Bronchial epithelial cell (primary cell): ENCODE results near the gene TLE5. TPM values are rescaled to one million over a fixed set of nuclear protein-coding genes. Genes with fewer than 3 reads are reported as not detected.

Experiments
- DNase-seq: peaks from one replicate; pipeline ENCODE4 v3.0.0-alpha.2; 2010; ENCODE audit warnings: low read depth
- FAIRE-seq: peaks from 2 replicates; lab custom pipeline; 2011; peaks lifted over from hg19 to GRCh38; lab: Jason Lieb, UNC
- H3K27me3 ChIP-seq: 2 replicates; pipeline ENCODE4 v1.5.1; 2011; ENCODE audit warnings: low read length; ENCODE audit not compliant: control insufficient read depth, insufficient read depth
- H3K36me3 ChIP-seq: 2 replicates; pipeline ENCODE4 v1.5.1; 2011; ENCODE audit warnings: low read length; ENCODE audit not compliant: control insufficient read depth, insufficient read depth
- H3K4me3 ChIP-seq: 2 replicates; pipeline ENCODE4 v1.5.1; 2011; ENCODE audit warnings: mild to moderate bottlenecking, low read depth, low read length, control low read depth
- total RNA-seq: library from RNA; depleted of rRNA; stranded (reverse); fragments of >200 nt; gene quantifications from 2 replicates; pipeline ENCODE4 v1.2.1, GENCODE V29; 2014
- TF ChIP-seq, protein P1 (sequence below): IDR thresholded peaks from 2 replicates; pipeline ENCODE4 v1.5.1; 2011; ENCODE audit warnings: mild to moderate bottlenecking, moderate library complexity, low read length, control low read depth, inconsistent platforms; ENCODE audit not compliant: insufficient read depth, severe bottlenecking

Gene TLE5
- total RNA-seq, 1 donor from 2014 or later: 144 TPM

DNA sequence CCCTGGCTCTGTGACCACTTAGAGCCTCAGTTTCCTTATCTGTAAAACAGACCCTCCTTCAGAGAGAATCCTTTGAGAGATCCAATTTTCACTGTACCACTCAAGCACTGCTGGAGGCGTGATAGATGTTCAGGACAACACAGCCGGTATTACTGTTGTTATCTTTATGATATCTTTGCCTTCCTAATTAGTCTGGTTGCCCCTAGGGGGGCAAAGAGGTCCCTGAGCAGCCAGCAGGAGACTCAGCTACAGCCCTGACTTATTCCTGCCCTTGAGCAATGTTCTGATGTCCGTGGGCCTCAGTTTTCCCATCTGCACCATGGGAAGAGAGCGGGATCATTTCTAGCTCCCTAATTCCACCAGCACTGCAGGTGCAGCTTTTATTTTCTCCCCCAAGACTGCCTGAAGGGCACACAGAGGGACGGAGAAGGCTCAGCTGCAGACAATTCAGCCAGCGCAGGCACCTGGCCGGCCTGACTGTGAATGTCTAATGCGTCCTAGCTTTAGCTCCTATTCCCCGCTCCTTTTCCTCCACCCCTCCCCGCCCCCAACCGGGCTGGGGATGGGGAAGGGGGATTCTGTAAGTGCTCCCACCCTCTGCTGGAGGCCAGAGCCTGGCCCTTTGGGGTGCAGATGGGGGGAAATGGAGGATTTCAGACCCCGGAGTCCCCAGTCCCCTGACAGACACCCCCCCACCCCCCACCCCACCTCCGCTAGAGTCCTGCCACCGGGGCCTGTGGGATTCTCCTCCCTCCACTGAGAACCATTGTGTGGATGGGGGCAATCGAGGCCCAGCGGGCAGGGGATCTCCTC, 16.2 kb downstream of the TLE5 start:
- no peak for DNase-seq
- no peaks in the 10 kb centered on the region for H3K27me3 ChIP-seq
- H3K4me3 ChIP-seq: no peak overlapping the region
- H3K36me3 ChIP-seq: no peaks in the 10 kb centered on the region
- TF ChIP-seq, protein P1, sequence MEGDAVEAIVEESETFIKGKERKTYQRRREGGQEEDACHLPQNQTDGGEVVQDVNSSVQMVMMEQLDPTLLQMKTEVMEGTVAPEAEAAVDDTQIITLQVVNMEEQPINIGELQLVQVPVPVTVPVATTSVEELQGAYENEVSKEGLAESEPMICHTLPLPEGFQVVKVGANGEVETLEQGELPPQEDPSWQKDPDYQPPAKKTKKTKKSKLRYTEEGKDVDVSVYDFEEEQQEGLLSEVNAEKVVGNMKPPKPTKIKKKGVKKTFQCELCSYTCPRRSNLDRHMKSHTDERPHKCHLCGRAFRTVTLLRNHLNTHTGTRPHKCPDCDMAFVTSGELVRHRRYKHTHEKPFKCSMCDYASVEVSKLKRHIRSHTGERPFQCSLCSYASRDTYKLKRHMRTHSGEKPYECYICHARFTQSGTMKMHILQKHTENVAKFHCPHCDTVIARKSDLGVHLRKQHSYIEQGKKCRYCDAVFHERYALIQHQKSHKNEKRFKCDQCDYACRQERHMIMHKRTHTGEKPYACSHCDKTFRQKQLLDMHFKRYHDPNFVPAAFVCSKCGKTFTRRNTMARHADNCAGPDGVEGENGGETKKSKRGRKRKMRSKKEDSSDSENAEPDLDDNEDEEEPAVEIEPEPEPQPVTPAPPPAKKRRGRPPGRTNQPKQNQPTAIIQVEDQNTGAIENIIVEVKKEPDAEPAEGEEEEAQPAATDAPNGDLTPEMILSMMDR: no peak
- no peak for FAIRE-seq

DNA sequence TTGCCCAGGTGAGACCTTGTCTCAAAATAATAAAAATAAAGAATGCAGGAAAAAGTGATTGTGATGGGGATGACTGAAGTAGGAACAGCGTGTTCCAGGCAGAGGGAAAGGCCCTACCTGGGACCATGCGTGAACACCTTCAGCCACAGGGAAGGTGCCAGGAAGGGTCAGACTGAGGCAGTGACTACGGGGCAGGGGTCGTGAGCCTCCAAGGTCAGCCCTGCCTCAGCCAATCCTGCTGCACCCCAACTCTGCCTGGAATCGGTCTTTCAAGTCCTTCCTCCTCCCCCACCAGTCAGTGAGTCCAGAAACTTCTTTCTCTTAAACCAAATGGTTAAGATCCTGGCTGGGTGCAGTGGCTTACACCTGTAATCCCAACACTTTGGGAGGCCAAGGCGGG, 17.1 kb downstream of the TLE5 start:
- no peak for FAIRE-seq
- Histone ChIP-seq H3K27me3 (no peaks in the 10 kb centered on the region), H3K4me3 (no peak overlapping the region), H3K36me3 (no peaks in the 10 kb centered on the region)
- TF ChIP-seq, protein P1: no peak
- no peak for DNase-seq

DNA sequence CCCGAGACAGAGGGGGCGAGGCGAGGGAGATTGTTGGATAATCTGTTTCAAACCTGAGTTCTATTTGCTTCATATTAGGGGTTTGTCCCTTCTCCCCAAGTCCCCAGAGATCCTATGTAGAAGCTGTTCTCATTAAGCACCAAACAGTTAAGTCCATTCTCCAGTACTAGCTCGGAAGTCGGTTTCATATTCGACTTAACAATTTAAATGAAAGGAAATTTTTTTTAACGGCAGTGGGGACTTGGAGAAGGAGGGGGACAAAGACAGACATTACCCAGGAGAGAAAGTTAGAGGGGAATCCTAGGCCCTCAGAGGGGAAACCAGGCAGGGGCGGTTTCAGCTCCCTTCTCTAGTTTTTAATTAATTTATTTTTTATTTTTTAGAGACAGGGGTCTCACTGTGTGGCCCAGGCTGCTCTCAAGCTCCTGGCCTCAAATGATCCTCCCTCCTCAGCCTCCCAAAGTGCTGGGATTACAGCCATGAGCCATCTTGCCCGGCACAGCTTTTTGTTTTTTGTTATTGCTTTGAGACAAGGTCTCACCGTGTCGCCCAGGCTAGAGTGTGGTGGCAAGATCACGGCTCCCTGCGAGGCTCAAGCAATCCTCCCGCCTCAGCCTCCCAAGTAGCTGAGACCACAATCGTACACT, 19.6 kb downstream of the TLE5 start:
- Histone ChIP-seq H3K27me3 (no peaks in the 10 kb centered on the region), H3K4me3 (no peak overlapping the region), H3K36me3 (no peaks in the 10 kb centered on the region)
- no peak for DNase-seq
- no peak for FAIRE-seq
- TF ChIP-seq, protein P1: no peak

DNA sequence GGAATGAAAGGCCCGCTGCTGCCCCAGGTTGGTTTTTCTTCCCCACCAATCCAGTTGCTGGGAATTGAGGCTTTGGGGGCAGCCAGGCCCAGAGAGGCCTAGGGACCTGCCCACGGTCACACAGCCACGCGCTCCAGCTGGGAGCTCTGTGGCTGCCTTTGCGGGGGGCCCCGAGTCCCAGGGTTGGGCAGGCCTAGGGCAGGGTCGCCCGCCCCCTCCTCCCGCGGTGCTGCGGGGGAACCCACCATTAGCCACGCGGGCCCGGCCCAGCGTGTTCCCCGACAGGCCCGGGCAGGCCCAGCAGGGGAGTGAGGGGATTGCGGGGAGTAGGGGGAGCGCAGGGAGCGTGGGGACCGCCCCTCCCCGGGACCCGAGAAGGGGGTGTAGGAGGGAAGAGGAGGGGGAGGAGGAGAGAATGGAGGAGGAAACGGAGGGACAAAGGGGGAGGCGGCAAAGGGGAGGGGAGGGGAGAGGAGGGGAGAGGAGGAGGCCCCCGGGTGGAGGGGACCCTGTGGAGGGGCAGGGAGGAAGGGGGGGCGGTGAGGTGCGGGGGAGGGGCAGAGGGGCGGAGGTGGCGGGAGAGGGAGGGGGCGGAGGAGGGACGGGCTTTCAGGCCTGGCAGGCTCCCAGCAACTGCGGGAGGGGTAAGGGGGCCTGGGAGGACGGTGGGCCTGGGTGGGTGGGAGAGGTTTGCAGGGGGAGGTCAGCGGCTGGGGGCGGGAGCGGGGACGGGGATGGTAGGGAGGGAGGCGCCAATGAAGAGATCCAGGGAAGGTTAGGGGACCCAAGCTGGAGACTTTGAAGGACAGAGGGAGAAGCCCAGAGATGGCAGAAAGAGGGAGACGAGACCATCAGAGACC, 20.3 kb downstream of the TLE5 start:
- H3K27me3 ChIP-seq: no peaks in the 10 kb centered on the region
- H3K36me3 ChIP-seq: no peaks in the 10 kb centered on the region
- FAIRE-seq: no peak
- DNase-seq: no peak
- H3K4me3 ChIP-seq: no peak overlapping the region
- TF ChIP-seq, protein P1: no peak

DNA sequence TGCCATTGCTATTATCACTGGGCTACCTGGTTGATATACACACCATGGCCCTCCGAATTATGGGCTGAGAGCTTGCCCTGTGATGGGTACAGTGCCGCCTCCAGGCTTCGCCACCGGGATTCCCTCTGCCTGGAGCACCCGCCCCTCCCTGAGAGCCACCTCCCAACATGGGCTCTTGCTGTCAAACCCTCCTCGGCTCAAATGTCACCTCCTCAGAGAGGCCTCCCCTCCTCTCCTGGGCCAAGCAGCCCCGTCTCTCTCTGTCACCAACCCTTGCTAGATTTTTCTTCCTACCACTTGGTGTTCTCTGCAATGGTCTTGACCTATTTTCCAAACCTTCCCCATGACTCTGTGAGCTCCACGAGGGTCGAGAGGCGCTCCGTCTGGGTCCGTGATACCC, 21.0 kb downstream of the TLE5 start:
- no peak overlapping the region for H3K4me3 ChIP-seq
- FAIRE-seq: no peak
- TF ChIP-seq, protein P1: no peak
- DNase-seq: no peak
- H3K27me3 ChIP-seq: no peaks in the 10 kb centered on the region
- no peaks in the 10 kb centered on the region for H3K36me3 ChIP-seq
